GM12878 (cell line): ENCODE measurements around the gene LARP4B. TPM values are rescaled to one million over a fixed set of nuclear protein-coding genes. Genes with fewer than 3 reads are reported as not detected.
A peak's percentile ranks its signal among the peaks of the same experiment; 100 is the strongest.

Experiments used
- ATAC-seq: fragments of 200-7000 bp; cut with Tn5 transposase; 3 replicates; pipeline ENCODE4 v1.9.1; 2020; ENCODE audit warnings: mild to moderate bottlenecking, moderate library complexity
- BruUV-seq: library from RNA; stranded (reverse); fragments of 400-500 nt; replicated peaks from 2 replicates; lab custom pipeline; 2021; lab: Mats Ljungman, UMichigan
- CTCF ChIA-PET: fragments of 300-600 bp; sonication (Branson Sonifier 250); formaldehyde crosslinking; extraction: SDS; loops from one replicate; lab custom pipeline; 2021; ENCODE audit warnings: inconsistent platforms; lab: Yijun Ruan, JAX
- POLR2A ChIA-PET: fragments of 350-600 bp; formaldehyde crosslinking; extraction: SDS; loops from one replicate; lab custom pipeline; 2021; ENCODE audit warnings: inconsistent platforms; lab: Charles Lee
- RAD21 ChIA-PET: fragments of 300-600 bp; sonication (Branson Sonifier 250); formaldehyde crosslinking; loops from one replicate; lab custom pipeline; 2023; ENCODE audit warnings: antibody characterized with exemption; ENCODE audit not compliant: unreplicated experiment; lab: Charles Lee
- SMC1A ChIA-PET: fragments of 300-600 bp; sonication (Branson Sonifier 250); formaldehyde crosslinking; loops from one replicate; lab custom pipeline; 2023; ENCODE audit not compliant: unreplicated experiment, uncharacterized antibody; lab: Charles Lee
- DNase-seq: peaks from one replicate; pipeline ENCODE4 v3.0.0-alpha.2; 2011; ENCODE audit warnings: low read depth, low spot score
- FAIRE-seq: peaks from 3 replicates; lab custom pipeline; 2011; peaks lifted over from hg19 to GRCh38; lab: Jason Lieb, UNC
- H2AFZ ChIP-seq: 2 replicates; pipeline ENCODE4 v1.6.0; 2011; ENCODE audit warnings: low read depth, low read length, control low read depth; ENCODE audit not compliant: control insufficient read depth
- H3K27ac ChIP-seq: 2 replicates; pipeline ENCODE4 v1.5.1; 2011; ENCODE audit warnings: control low read depth; ENCODE audit not compliant: control insufficient read depth, insufficient read depth
- H3K27me3 ChIP-seq, 2 experiments: replicated peaks in 1 of 2; 2 replicates each; pipeline versions ENCODE4 v1.6.0 to v1.6.1; 2011; ENCODE audit warnings: low read length in 1 of 2; ENCODE audit not compliant: control insufficient read depth in 2 of 2, insufficient read depth in 2 of 2
- H3K36me3 ChIP-seq, 2 experiments: 2 replicates each; pipeline ENCODE4 v1.5.1; 2011; ENCODE audit warnings: low read length in 1 of 2; ENCODE audit not compliant: control insufficient read depth in 2 of 2, insufficient read depth in 2 of 2
- H3K4me1 ChIP-seq: 2 replicates; pipeline ENCODE4 v1.6.1; 2011; ENCODE audit warnings: mild to moderate bottlenecking, low read length, moderate library complexity, mixed read lengths; ENCODE audit not compliant: control insufficient read depth, insufficient read depth
- H3K4me2 ChIP-seq: 2 replicates; pipeline ENCODE4 v1.6.0; 2011; ENCODE audit warnings: control low read depth; ENCODE audit not compliant: control insufficient read depth, insufficient read depth
- H3K4me3 ChIP-seq: fragments of 200-600 bp; sonication (generic); 2 replicates; pipeline ENCODE4 v1.5.1; 2016
- H3K79me2 ChIP-seq: 2 replicates; pipeline ENCODE4 v1.6.0; 2011; ENCODE audit warnings: low read length; ENCODE audit not compliant: control insufficient read depth, insufficient read depth
- H3K9ac ChIP-seq: 2 replicates; pipeline ENCODE4 v1.8.0; 2011; ENCODE audit warnings: low read length, control low read depth, mixed read lengths; ENCODE audit not compliant: control insufficient read depth, insufficient read depth
- H3K9me3 ChIP-seq: replicated peaks from 3 replicates; pipeline ENCODE4 v1.5.1; 2011; ENCODE audit warnings: mild to moderate bottlenecking, low read length; ENCODE audit not compliant: control insufficient read depth, insufficient read depth
- H4K20me1 ChIP-seq: 2 replicates; pipeline ENCODE4 v1.6.0; 2011; ENCODE audit not compliant: control insufficient read depth, insufficient read depth
- MEF2A ChIP-seq: IDR thresholded peaks from 2 replicates; pipeline ENCODE4 v1.6.1; 2011; ENCODE audit warnings: low read depth, mild to moderate bottlenecking, low read length, moderate library complexity; ENCODE audit not compliant: insufficient read depth
- MTA3 ChIP-seq: IDR thresholded peaks from 2 replicates; pipeline ENCODE4 v1.6.1; 2012; ENCODE audit warnings: low read length, inconsistent platforms, borderline replicate concordance
- RUNX3 ChIP-seq: IDR thresholded peaks from 2 replicates; pipeline ENCODE4 v1.6.1; 2012; ENCODE audit warnings: low read length, inconsistent platforms
- SPI1 ChIP-seq: IDR thresholded peaks from 2 replicates; pipeline ENCODE4 v1.6.1; 2011; ENCODE audit warnings: low read depth, mild to moderate bottlenecking, low read length, moderate library complexity, borderline replicate concordance; ENCODE audit not compliant: insufficient read depth
- ZSCAN29 ChIP-seq: fragments of 450-650 bp; IDR thresholded peaks from 2 replicates; pipeline ENCODE4 v1.6.1; 2017; ENCODE audit warnings: mild to moderate bottlenecking, moderate library complexity
- WGBS: methylation state at CpG from one replicate; pipeline ENCODE4 v1.1.6; 2016; ENCODE audit warnings: low lambda C conversion rate; ENCODE audit not compliant: insufficient replicate concordance, insufficient coverage; ENCODE audit errors: missing lambda C conversion rate; 5-methylcytosine and 5-hydroxymethylcytosine counted together
- in situ Hi-C: fragments of 300-500 bp; cut with MboI; formaldehyde crosslinking; loops from 9 replicates; pipeline ENCODE4 v1.14.3; 2018; ENCODE audit warnings: mixed read lengths
- intact Hi-C: fragments of 100-400 bp; cut with micrococcal nuclease; formaldehyde crosslinking; loops from one replicate; pipeline ENCODE4 v1.14.2; 2022; ENCODE audit not compliant: unreplicated experiment
- polyA plus RNA-seq, 11 experiments: library from polyadenylated mRNA; depleted of rRNA in 4 of 11; unstranded in 6 of 11; stranded (reverse) in 5 of 11; fragments of >200 nt; fragmentation: Nextera tagmentation in 4 of 11; fragmentation: Illumina TruSeq in 1 of 11; extraction: Ambion mirVana in 4 of 11; extraction: Trizol in 1 of 11; gene quantifications; 1 replicate in 1 of 11; 2 replicates in 10 of 11; pipeline versions ENCODE4 v1.2.1 to v1.2.3, GENCODE V29; 2011 to 2016; ENCODE audit warnings: inconsistent platforms in 2 of 11, missing spikeins in 2 of 11, low read depth in 1 of 11
- total RNA-seq, 4 experiments: library from RNA; depleted of rRNA in 3 of 4; stranded (reverse); fragments of >200 nt in 3 of 4; fragmentation: Illumina TruSeq in 1 of 4; extraction: Trizol in 1 of 4; gene quantifications; 2 replicates each; pipeline versions ENCODE4 v1.2.1 to v1.2.3, GENCODE V29; 2013 to 2021
- TF ChIP-seq, protein P1 (sequence below): fragments of 450-650 bp; IDR thresholded peaks from 2 replicates; pipeline ENCODE4 v1.6.1; 2018; ENCODE audit warnings: mild to moderate bottlenecking, low read depth, moderate library complexity; ENCODE audit not compliant: partially characterized antibody
- TF ChIP-seq, protein P2 (sequence below): fragments of 450-650 bp; formaldehyde crosslinking; IDR thresholded peaks from 2 replicates; pipeline ENCODE4 v1.4.0; 2022; ENCODE audit warnings: mild to moderate bottlenecking, moderate library complexity

The LARP4B gene
- total and polyA plus RNA-seq, 10 of the 15 experiments (the other 5 are each of a cell fraction or from before 2014, with no cell fraction given): 10.5 to 119 (median 39.4) TPM

DNA sequence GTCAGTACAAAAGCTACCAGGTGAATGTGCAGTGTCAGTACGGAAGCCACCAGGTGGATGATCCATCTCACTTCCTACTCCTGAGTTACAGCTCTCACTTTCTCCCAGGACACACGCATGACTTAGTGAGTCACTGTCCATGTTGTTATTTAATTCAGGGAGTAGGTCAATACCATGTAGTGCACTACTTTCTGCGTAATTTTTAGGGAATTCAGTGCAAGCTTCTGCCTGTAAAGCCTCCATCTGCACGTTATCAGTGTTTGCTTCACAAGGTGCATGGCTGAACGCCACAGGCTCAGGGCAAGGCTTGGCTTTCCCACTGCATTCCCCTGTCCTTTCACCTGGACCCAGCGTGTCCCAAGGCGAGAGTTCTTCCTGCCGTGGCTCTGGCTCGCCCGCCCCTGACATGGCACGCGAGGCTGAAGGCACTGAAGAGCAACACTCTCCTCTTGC lies 59.5 kb downstream of the LARP4B start:
- FAIRE-seq (no peak), DNase-seq (no peak), ATAC-seq (no peak)
- SMC1A ChIA-PET: no interaction called here
- H3K9ac ChIP-seq: no peak overlapping the region
- no peak overlapping the region for H2AFZ ChIP-seq
- no peak overlapping the region for H3K27ac ChIP-seq
- no peak overlapping the region for H3K4me2 ChIP-seq
- H3K36me3 ChIP-seq: peaks cover 19 to 21% of the 10 kb centered on the region in 2 experiments
- POLR2A ChIA-PET: no interaction called here
- no peaks in the 10 kb centered on the region for H4K20me1 ChIP-seq
- no TSS peak for BruUV-seq
- CTCF ChIA-PET: no interaction called here
- 96% methylated on average over 12 of the region's 12 CpGs for WGBS
- in situ Hi-C loops: no loop called here
- RAD21 ChIA-PET: no interaction called here
- H3K79me2 ChIP-seq: peaks cover 12% of the 10 kb centered on the region
- H3K4me3 ChIP-seq: no peak overlapping the region
- H3K27me3 ChIP-seq: no peaks in the 10 kb centered on the region
- intact Hi-C loops: no loop called here
- H3K4me1 ChIP-seq: peaks cover 15% of the 10 kb centered on the region
- H3K9me3 ChIP-seq: no peaks in the 10 kb centered on the region
- TF ChIP-seq MTA3: no peak
- TF ChIP-seq, protein P1, sequence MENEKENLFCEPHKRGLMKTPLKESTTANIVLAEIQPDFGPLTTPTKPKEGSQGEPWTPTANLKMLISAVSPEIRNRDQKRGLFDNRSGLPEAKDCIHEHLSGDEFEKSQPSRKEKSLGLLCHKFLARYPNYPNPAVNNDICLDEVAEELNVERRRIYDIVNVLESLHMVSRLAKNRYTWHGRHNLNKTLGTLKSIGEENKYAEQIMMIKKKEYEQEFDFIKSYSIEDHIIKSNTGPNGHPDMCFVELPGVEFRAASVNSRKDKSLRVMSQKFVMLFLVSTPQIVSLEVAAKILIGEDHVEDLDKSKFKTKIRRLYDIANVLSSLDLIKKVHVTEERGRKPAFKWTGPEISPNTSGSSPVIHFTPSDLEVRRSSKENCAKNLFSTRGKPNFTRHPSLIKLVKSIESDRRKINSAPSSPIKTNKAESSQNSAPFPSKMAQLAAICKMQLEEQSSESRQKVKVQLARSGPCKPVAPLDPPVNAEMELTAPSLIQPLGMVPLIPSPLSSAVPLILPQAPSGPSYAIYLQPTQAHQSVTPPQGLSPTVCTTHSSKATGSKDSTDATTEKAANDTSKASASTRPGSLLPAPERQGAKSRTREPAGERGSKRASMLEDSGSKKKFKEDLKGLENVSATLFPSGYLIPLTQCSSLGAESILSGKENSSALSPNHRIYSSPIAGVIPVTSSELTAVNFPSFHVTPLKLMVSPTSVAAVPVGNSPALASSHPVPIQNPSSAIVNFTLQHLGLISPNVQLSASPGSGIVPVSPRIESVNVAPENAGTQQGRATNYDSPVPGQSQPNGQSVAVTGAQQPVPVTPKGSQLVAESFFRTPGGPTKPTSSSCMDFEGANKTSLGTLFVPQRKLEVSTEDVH: no peak
- no peak for TF ChIP-seq ZSCAN29

DNA sequence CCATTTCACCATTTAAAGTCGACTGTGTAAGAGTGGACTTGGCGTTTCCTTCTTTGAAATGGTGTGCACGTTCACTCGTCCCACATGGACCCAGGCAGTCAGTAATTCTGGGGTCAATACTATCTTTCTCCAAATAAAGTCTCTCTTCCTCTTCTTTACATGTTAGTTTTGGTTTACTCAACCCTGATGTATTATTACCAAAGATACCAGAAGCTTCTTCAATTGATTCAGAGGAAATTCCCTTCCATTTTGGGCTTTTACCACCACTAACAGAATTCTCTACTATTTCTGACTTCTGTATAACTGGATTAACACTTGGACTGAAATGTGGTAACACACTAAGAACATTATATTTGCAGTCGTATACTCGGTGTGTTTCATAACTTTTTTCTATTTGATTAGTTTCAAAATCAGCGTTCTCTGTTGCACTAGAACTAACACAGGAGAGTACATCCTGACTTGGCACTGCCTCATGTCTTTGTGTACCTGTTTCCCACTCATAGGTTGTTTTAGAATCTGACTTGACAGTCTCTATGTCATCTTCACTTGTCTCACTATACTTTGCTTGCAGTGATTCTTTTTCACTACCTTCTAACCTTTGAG lies 60.8 kb downstream of the LARP4B start:
- peak overlapping the region; percentile 22 for H3K4me2 ChIP-seq
- H3K9me3 ChIP-seq: no peaks in the 10 kb centered on the region
- no peak for DNase-seq
- peak; percentile 54; the same call in 1 of the 2 replicates for TF ChIP-seq RUNX3
- TF ChIP-seq, protein P2, sequence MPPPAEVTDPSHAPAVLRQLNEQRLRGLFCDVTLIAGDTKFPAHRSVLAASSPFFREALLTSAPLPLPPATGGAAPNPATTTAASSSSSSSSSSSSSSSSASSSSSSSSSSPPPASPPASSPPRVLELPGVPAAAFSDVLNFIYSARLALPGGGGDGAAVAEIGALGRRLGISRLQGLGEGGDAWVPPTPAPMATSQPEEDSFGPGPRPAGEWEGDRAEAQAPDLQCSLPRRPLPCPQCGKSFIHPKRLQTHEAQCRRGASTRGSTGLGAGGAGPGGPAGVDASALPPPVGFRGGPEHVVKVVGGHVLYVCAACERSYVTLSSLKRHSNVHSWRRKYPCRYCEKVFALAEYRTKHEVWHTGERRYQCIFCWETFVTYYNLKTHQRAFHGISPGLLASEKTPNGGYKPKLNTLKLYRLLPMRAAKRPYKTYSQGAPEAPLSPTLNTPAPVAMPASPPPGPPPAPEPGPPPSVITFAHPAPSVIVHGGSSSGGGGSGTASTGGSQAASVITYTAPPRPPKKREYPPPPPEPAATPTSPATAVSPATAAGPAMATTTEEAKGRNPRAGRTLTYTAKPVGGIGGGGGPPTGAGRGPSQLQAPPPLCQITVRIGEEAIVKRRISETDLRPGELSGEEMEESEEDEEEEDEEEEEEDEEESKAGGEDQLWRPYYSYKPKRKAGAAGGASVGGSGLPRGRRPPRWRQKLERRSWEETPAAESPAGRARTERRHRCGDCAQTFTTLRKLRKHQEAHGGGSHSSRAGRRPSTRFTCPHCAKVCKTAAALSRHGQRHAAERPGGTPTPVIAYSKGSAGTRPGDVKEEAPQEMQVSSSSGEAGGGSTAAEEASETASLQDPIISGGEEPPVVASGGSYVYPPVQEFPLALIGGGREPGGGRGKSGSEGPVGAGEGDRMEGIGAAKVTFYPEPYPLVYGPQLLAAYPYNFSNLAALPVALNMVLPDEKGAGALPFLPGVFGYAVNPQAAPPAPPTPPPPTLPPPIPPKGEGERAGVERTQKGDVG (CRISPR knock-in tag): no peak
- peak; percentile 41; the same call in 1 of the 2 replicates for TF ChIP-seq SPI1
- 0 out of 2 replicates have a peak, but pooled peaks have one; percentile 58 for TF ChIP-seq MEF2A
- TF ChIP-seq, all 136 proteins: peak for 3
- H3K79me2 ChIP-seq: peaks cover 15% of the 10 kb centered on the region
- CTCF ChIA-PET: no interaction called here
- SMC1A ChIA-PET: no interaction called here
- H3K4me1 ChIP-seq: peaks cover 24% of the 10 kb centered on the region
- peak overlapping the region; percentile 52 for H3K27ac ChIP-seq
- POLR2A ChIA-PET: no interaction called here
- intact Hi-C loops (no loop called here), in situ Hi-C loops (no loop called here)
- FAIRE-seq (no peak), ATAC-seq (peak; percentile 64)
- no peak overlapping the region for H3K9ac ChIP-seq
- no TSS peak for BruUV-seq
- H3K27me3 ChIP-seq: no peaks in the 10 kb centered on the region
- H3K36me3 ChIP-seq: peaks cover 15 to 24% of the 10 kb centered on the region in 2 experiments
- H2AFZ ChIP-seq: no peak overlapping the region
- H3K4me3 ChIP-seq: no peak overlapping the region
- WGBS: 8% methylated on average over 7 of the region's 7 CpGs
- no peaks in the 10 kb centered on the region for H4K20me1 ChIP-seq
- RAD21 ChIA-PET: interaction anchor here (1.4 kb wide), 1 partner anchor 59 kb away, joined by 3 read pairs; no protein-coding TSS in a partner anchor
